Hepatocyte (in vitro differentiated cells): ENCODE measurements around the gene FSIP1. TPM values are rescaled to one million over a fixed set of nuclear protein-coding genes. Genes with fewer than 3 reads are reported as not detected.

Source experiments
- DNase-seq: peaks from one replicate; pipeline ENCODE4 v3.0.0-alpha.2; 2016; ENCODE audit warnings: low spot score
- H2AFZ ChIP-seq: fragments of 200-600 bp; sonication (generic); 2 replicates; pipeline ENCODE4 v1.6.0; 2016; ENCODE audit warnings: antibody characterized with exemption, mild to moderate bottlenecking
- H3K27ac ChIP-seq: fragments of 200-600 bp; sonication (generic); 2 replicates; pipeline ENCODE4 v1.5.1; 2016; ENCODE audit warnings: mild to moderate bottlenecking
- H3K27me3 ChIP-seq: fragments of 200-600 bp; sonication (generic); 2 replicates; pipeline ENCODE4 v1.6.1; 2016
- H3K36me3 ChIP-seq: fragments of 200-600 bp; sonication (generic); replicated peaks from 2 replicates; pipeline ENCODE4 v1.5.1; 2016; ENCODE audit warnings: low read depth; ENCODE audit not compliant: insufficient read depth
- H3K4me1 ChIP-seq: fragments of 200-600 bp; sonication (generic); 2 replicates; pipeline ENCODE4 v1.5.1; 2016; ENCODE audit warnings: mild to moderate bottlenecking, moderate library complexity; ENCODE audit not compliant: insufficient read depth
- H3K4me2 ChIP-seq: fragments of 200-600 bp; sonication (generic); 2 replicates; pipeline ENCODE4 v1.6.0; 2016
- H3K4me3 ChIP-seq: fragments of 200-600 bp; sonication (generic); 2 replicates; pipeline ENCODE4 v1.5.1; 2016; ENCODE audit warnings: mild to moderate bottlenecking
- H3K79me2 ChIP-seq: fragments of 200-600 bp; sonication (generic); 2 replicates; pipeline ENCODE4 v1.6.0; 2017; ENCODE audit warnings: mild to moderate bottlenecking
- H3K9me2 ChIP-seq: fragments of 200-600 bp; sonication (generic); replicated peaks from 2 replicates; pipeline ENCODE4 v1.6.0; 2017; ENCODE audit warnings: mild to moderate bottlenecking; ENCODE audit not compliant: insufficient read depth
- H3K9me3 ChIP-seq: fragments of 200-600 bp; sonication (generic); 2 replicates; pipeline ENCODE4 v1.5.1; 2016; ENCODE audit warnings: low read depth, mild to moderate bottlenecking
- H4K20me1 ChIP-seq: fragments of 200-600 bp; sonication (generic); 2 replicates; pipeline ENCODE4 v1.6.0; 2016; ENCODE audit warnings: mild to moderate bottlenecking; ENCODE audit not compliant: insufficient read depth, poor library complexity, severe bottlenecking
- EZH2 ChIP-seq: fragments of 200-600 bp; sonication (generic); IDR thresholded peaks from 2 replicates; pipeline ENCODE4 v1.6.1; 2016; ENCODE audit warnings: antibody characterized with exemption, mild to moderate bottlenecking, borderline replicate concordance
- EZH2phosphoT487 ChIP-seq: fragments of 200-600 bp; sonication (generic); IDR thresholded peaks from one replicate; pipeline ENCODE4 v1.6.1; 2018; ENCODE audit warnings: antibody characterized with exemption, mild to moderate bottlenecking, low read depth, moderate library complexity; ENCODE audit not compliant: unreplicated experiment, severe bottlenecking
- WGBS: methylation state at CpG from one replicate; pipeline ENCODE4 v1.1.6; 2016; ENCODE audit warnings: low lambda C conversion rate; ENCODE audit errors: missing lambda C conversion rate; 5-methylcytosine and 5-hydroxymethylcytosine counted together
- polyA plus RNA-seq: library from polyadenylated mRNA; unstranded; fragments of >200 nt; fragmentation: Nextera tagmentation; extraction: Ambion mirVana; gene quantifications from 2 replicates; pipeline ENCODE4 v1.2.1, GENCODE V29; 2016
- total RNA-seq: library from RNA; depleted of rRNA; stranded (reverse); fragments of >200 nt; gene quantifications from 2 replicates; pipeline ENCODE4 v1.2.3, GENCODE V29; 2014
- TF ChIP-seq, protein P1 (sequence below): fragments of 200-600 bp; sonication (generic); IDR thresholded peaks from 2 replicates; pipeline ENCODE4 v1.5.1; 2016; ENCODE audit warnings: antibody characterized with exemption, mild to moderate bottlenecking; ENCODE audit not compliant: poor library complexity

The FSIP1 gene
- total and polyA plus RNA-seq, 2 experiments from 2014 or later, result 0.60 to 0.79 TPM

DNA sequence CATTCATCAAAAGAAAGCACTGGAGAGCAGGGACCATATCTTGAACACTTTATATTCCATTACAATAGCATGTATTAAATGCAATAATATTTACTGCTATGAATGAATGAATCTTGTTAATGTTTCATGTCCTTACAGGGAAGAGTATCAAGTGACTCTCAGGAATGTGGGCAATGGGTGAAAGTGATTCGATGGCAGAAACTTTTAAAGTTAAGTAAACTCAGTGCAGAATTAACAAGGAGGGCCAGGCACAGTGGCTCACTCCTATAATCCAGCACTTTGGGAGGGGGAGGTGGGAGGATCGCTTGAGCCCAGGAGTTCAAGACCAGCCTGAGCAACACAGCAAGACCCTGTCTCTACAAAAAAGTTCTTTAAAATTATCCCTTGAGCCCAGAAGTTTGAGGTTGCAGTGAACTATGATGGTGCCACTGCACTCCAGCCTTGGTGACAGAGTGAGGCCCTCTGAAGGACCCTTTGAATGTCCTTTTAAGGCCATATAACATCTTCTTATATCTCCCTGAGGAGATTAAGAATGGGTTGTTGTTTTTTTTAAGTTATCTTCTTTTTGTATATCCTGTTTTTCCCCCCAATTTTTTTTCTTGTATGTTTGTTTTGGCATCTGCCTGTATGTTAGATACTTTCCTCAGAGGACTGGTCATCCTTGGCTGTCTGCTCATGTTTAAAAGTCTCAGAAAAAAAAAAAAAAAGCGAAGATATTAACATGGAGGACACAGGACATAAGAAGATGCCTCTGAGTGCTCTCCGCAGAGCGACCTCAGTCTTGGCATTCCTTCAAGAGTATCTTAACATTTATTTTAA is 9.6 kb upstream of the FSIP1 start:
- Histone ChIP-seq H3K9me2 (no peaks in the 10 kb centered on the region), H3K4me3 (no peak overlapping the region), H3K27me3 (no peaks in the 10 kb centered on the region), H3K27ac (no peak overlapping the region), H3K79me2 (no peaks in the 10 kb centered on the region), H3K4me2 (no peak overlapping the region), H3K9me3 (no peaks in the 10 kb centered on the region), H3K4me1 (peaks cover 7% of the 10 kb centered on the region), H3K36me3 (no peaks in the 10 kb centered on the region), H4K20me1 (no peaks in the 10 kb centered on the region), H2AFZ (no peak overlapping the region)
- DNase-seq, result no peak
- 84% methylated on average over 5 of the region's 5 CpGs for WGBS
- TF ChIP-seq EZH2, result no peak
- TF ChIP-seq, protein P1, sequence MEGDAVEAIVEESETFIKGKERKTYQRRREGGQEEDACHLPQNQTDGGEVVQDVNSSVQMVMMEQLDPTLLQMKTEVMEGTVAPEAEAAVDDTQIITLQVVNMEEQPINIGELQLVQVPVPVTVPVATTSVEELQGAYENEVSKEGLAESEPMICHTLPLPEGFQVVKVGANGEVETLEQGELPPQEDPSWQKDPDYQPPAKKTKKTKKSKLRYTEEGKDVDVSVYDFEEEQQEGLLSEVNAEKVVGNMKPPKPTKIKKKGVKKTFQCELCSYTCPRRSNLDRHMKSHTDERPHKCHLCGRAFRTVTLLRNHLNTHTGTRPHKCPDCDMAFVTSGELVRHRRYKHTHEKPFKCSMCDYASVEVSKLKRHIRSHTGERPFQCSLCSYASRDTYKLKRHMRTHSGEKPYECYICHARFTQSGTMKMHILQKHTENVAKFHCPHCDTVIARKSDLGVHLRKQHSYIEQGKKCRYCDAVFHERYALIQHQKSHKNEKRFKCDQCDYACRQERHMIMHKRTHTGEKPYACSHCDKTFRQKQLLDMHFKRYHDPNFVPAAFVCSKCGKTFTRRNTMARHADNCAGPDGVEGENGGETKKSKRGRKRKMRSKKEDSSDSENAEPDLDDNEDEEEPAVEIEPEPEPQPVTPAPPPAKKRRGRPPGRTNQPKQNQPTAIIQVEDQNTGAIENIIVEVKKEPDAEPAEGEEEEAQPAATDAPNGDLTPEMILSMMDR, result no peak
- TF ChIP-seq EZH2phosphoT487, result no peak

- Histone ChIP-seq H3K4me2 (no peak overlapping the region), H3K27me3 (no peaks in the 10 kb centered on the region), H3K36me3 (no peaks in the 10 kb centered on the region), H3K9me3 (no peaks in the 10 kb centered on the region), H3K4me3 (no peak overlapping the region), H3K4me1 (peaks cover 8% of the 10 kb centered on the region), H3K79me2 (no peaks in the 10 kb centered on the region), H3K9me2 (no peaks in the 10 kb centered on the region), H2AFZ (no peak overlapping the region), H4K20me1 (no peaks in the 10 kb centered on the region), H3K27ac (no peak overlapping the region)
- no peak for DNase-seq
- 64% methylated on average over 4 of the region's 4 CpGs for WGBS
- TF ChIP-seq, protein P1, result no peak
- TF ChIP-seq EZH2phosphoT487 (no peak), EZH2 (no peak)
Measured at GRCh38 chr15:39789736-39790135, 7.1 kb upstream of the FSIP1 start.

DNA sequence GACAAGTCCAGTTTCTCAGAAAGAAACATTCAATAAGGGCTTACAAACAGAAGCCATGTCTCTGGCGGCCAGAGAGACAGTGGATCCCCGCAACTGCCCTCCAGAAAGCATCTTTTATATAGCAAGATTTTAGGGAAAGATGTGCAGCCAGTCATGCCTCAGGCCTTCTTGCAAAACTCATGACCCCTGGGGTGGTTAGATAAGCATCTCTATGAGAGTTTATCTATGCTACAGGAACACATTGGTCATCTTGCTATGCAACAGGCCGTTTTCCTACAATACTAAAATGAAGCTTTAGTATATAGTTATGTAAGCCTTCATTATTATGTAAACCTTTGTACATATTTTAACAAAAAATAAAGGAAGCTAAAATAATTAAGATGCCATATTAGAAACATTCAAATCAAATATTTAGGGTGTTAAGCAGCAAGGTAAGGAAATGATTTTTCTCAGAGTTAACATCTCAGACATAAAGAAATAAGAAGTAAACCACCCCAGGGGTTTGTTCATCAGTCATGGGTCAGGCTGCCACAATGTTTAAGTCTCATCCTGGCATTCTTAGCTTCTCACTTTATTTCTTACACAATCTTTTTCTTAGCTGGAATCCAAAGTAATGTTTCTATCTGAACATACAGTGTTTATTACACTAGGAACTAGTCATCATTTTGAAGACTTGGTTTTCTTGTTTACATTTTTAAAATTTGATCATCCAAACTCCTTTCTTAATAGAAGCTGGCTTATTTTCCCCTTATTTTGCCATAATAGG is 6.3 kb upstream of the FSIP1 start:
- 67% methylated on average over 3 of the region's 3 CpGs for WGBS
- no peak overlapping the region for H3K27ac ChIP-seq

More for the DNA sequence above, 6.3 kb upstream of the FSIP1 start:
- H3K36me3 ChIP-seq, result no peaks in the 10 kb centered on the region
- H3K4me3 ChIP-seq, result no peak overlapping the region
- no peaks in the 10 kb centered on the region for H3K9me2 ChIP-seq
- no peaks in the 10 kb centered on the region for H3K27me3 ChIP-seq
- H2AFZ ChIP-seq, result no peak overlapping the region
- TF ChIP-seq EZH2phosphoT487 (no peak), EZH2 (no peak)
- TF ChIP-seq, protein P1, result no peak
- DNase-seq, result no peak
- H3K4me1 ChIP-seq, result peaks cover 12% of the 10 kb centered on the region
- peaks cover 2% of the 10 kb centered on the region for H3K79me2 ChIP-seq
- no peaks in the 10 kb centered on the region for H4K20me1 ChIP-seq
- H3K4me2 ChIP-seq, result no peak overlapping the region
- no peaks in the 10 kb centered on the region for H3K9me3 ChIP-seq
